IMR-90 (cell line): Measurements from ENCODE around the gene OR52I2. TPM values are rescaled to one million over a fixed set of nuclear protein-coding genes. Genes with fewer than 3 reads are reported as not detected.

Source experiments
- ATAC-seq: fragments of 200-7000 bp; cut with Tn5 transposase; 2 replicates; pipeline ENCODE4 v1.9.1; 2020; ENCODE audit warnings: low read depth, mild to moderate bottlenecking, moderate library complexity
- BruUV-seq: library from RNA; stranded (reverse); fragments of 400-500 nt; replicated peaks from 2 replicates; lab custom pipeline; 2021; lab: Mats Ljungman, UMichigan
- CTCF ChIA-PET: fragments of 300-600 bp; formaldehyde crosslinking; extraction: SDS; loops from one replicate; lab custom pipeline; 2021; ENCODE audit warnings: antibody characterized with exemption; lab: Yijun Ruan, JAX
- POLR2A ChIA-PET: fragments of 300-600 bp; sonication (Branson Sonifier 250); formaldehyde crosslinking; loops from one replicate; lab custom pipeline; 2022; ENCODE audit warnings: antibody characterized with exemption; ENCODE audit not compliant: unreplicated experiment; lab: Charles Lee
- DNase-seq: peaks from one replicate; pipeline ENCODE4 v3.0.0; 2013
- H2AFZ ChIP-seq: replicated peaks from 2 replicates; pipeline ENCODE3; 2013; ENCODE audit warnings: low read length, mild to moderate bottlenecking; ENCODE audit not compliant: poor library complexity
- H2AK5ac ChIP-seq: 2 replicates; pipeline ENCODE4 v1.6.1; 2013; ENCODE audit warnings: low read depth, low read length, inconsistent platforms
- H2AK9ac ChIP-seq: replicated peaks from 2 replicates; pipeline ENCODE3; 2013; ENCODE audit warnings: mild to moderate bottlenecking, low read depth, low read length, moderate library complexity; ENCODE audit not compliant: poor library complexity
- H2BK120ac ChIP-seq: 2 replicates; pipeline ENCODE4 v1.6.1; 2013; ENCODE audit warnings: low read depth, low read length, inconsistent platforms
- H2BK15ac ChIP-seq: 3 replicates; pipeline ENCODE4 v1.6.1; 2013; ENCODE audit warnings: low read depth, low read length, inconsistent platforms
- H2BK20ac ChIP-seq: 2 replicates; pipeline ENCODE4 v1.6.1; 2013; ENCODE audit warnings: low read depth, mild to moderate bottlenecking, inconsistent platforms, low read length, moderate library complexity
- H2BK5ac ChIP-seq: 2 replicates; pipeline ENCODE4 v1.6.1; 2013; ENCODE audit warnings: mild to moderate bottlenecking, low read depth, low read length, inconsistent platforms; ENCODE audit not compliant: poor library complexity, severe bottlenecking
- H3K14ac ChIP-seq: replicated peaks from 2 replicates; pipeline ENCODE4 v1.6.1; 2013; ENCODE audit warnings: low read depth, low read length, inconsistent platforms
- H3K18ac ChIP-seq: 2 replicates; pipeline ENCODE4 v1.6.1; 2013; ENCODE audit warnings: low read depth, low read length, control low read depth
- H3K23ac ChIP-seq: 2 replicates; pipeline ENCODE4 v1.6.1; 2013; ENCODE audit warnings: low read depth, low read length, inconsistent platforms
- H3K27ac ChIP-seq: 2 replicates; pipeline ENCODE4 v1.5.1; 2013; ENCODE audit warnings: mild to moderate bottlenecking, control low read depth, low read length; ENCODE audit not compliant: insufficient read depth
- H3K27me3 ChIP-seq: 2 replicates; pipeline ENCODE4 v1.6.1; 2013; ENCODE audit warnings: low read length; ENCODE audit not compliant: control insufficient read depth, insufficient read depth
- H3K36me3 ChIP-seq: 2 replicates; pipeline ENCODE4 v1.6.1; 2013; ENCODE audit warnings: low read length, mixed read lengths; ENCODE audit not compliant: control insufficient read depth, insufficient read depth
- H3K4ac ChIP-seq: 2 replicates; pipeline ENCODE4 v1.6.1; 2013; ENCODE audit warnings: low read depth, low read length, inconsistent platforms
- H3K4me1 ChIP-seq: 2 replicates; pipeline ENCODE4 v1.6.1; 2013; ENCODE audit warnings: low read length, mixed read lengths; ENCODE audit not compliant: control insufficient read depth, insufficient read depth
- H3K4me2 ChIP-seq: 2 replicates; pipeline ENCODE4 v1.6.1; 2013; ENCODE audit warnings: low read depth, mild to moderate bottlenecking, control low read depth, low read length, moderate library complexity
- H3K4me3 ChIP-seq: 2 replicates; pipeline ENCODE4 v1.5.1; 2013; ENCODE audit warnings: low read depth, mild to moderate bottlenecking, control low read depth, low read length, moderate library complexity; ENCODE audit not compliant: insufficient read depth
- H3K56ac ChIP-seq: 2 replicates; pipeline ENCODE4 v1.6.1; 2013; ENCODE audit warnings: low read length, inconsistent platforms; ENCODE audit not compliant: insufficient read depth; ENCODE audit errors: extremely low read depth
- H3K79me1 ChIP-seq, 2 experiments: 2 replicates each; pipeline ENCODE4 v1.6.1; 2013; ENCODE audit warnings: low read length in 2 of 2, inconsistent platforms in 1 of 2, low read depth in 1 of 2
- H3K9ac ChIP-seq: 2 replicates; pipeline ENCODE4 v1.6.1; 2013; ENCODE audit warnings: low read depth, low read length, control low read depth
- H3K9me1 ChIP-seq: 2 replicates; pipeline ENCODE4 v1.6.1; 2013; ENCODE audit warnings: low read length, inconsistent platforms; ENCODE audit not compliant: insufficient read depth
- H3K9me3 ChIP-seq: 2 replicates; pipeline ENCODE4 v1.6.1; 2013; ENCODE audit warnings: low read length; ENCODE audit not compliant: control insufficient read depth, insufficient read depth
- H4K20me1 ChIP-seq: 2 replicates; pipeline ENCODE4 v1.6.1; 2013; ENCODE audit warnings: low read length, inconsistent platforms; ENCODE audit not compliant: insufficient read depth
- H4K5ac ChIP-seq: 2 replicates; pipeline ENCODE4 v1.6.1; 2013; ENCODE audit warnings: mild to moderate bottlenecking, low read depth, low read length, control low read depth
- H4K8ac ChIP-seq, 2 experiments: 2 replicates each; pipeline ENCODE4 v1.6.1; 2013; ENCODE audit warnings: low read depth in 2 of 2, low read length in 2 of 2, control low read depth in 1 of 2, inconsistent platforms in 1 of 2
- H4K91ac ChIP-seq: 2 replicates; pipeline ENCODE4 v1.6.1; 2013; ENCODE audit warnings: low read depth, low read length, inconsistent platforms; ENCODE audit not compliant: insufficient read depth
- CEBPB ChIP-seq: IDR thresholded peaks from 2 replicates; pipeline ENCODE4 v1.6.1; 2012; ENCODE audit warnings: low read depth, low read length, improper control_type of control experiment
- CHD1 ChIP-seq: IDR thresholded peaks from 2 replicates; pipeline ENCODE4 v1.6.1; 2012; ENCODE audit warnings: low read depth, low read length, improper control_type of control experiment
- MXI1 ChIP-seq: IDR thresholded peaks from 2 replicates; pipeline ENCODE4 v1.6.1; 2012; ENCODE audit warnings: low read depth, mild to moderate bottlenecking, low read length, moderate library complexity, borderline replicate concordance
- NFE2L2 ChIP-seq: fragments of 150-350 bp; IDR thresholded peaks from 2 replicates; pipeline ENCODE4 v1.6.1; 2016; ENCODE audit warnings: low read depth, mild to moderate bottlenecking, low read length
- POLR2A ChIP-seq: IDR thresholded peaks from 2 replicates; pipeline ENCODE4 v1.6.1; 2012; ENCODE audit warnings: mild to moderate bottlenecking, low read depth, low read length
- WGBS, 2 experiments: methylation state at CpG; one replicate each; pipeline versions ENCODE4 v1.1.5 to v1.1.7; 2013; ENCODE audit warnings: missing lambda C conversion rate in 2 of 2; ENCODE audit not compliant: insufficient read length in 1 of 2; ENCODE audit errors: extremely low coverage in 2 of 2; 5-methylcytosine and 5-hydroxymethylcytosine counted together
- dilution Hi-C: fragments of 300-500 bp; cut with HindIII; formaldehyde crosslinking; loops from one replicate; pipeline ENCODE4 v1.14.3; 2018; ENCODE audit warnings: low sequenced_read_pairs; ENCODE audit not compliant: unreplicated experiment
- in situ Hi-C: fragments of 300-500 bp; cut with MboI; formaldehyde crosslinking; loops from 3 replicates; pipeline ENCODE4 v1.14.3; 2019; ENCODE audit warnings: low sequenced_read_pairs, inconsistent platforms, mixed read lengths
- intact Hi-C: fragments of 100-400 bp; cut with micrococcal nuclease; formaldehyde crosslinking; loops from 2 replicates; pipeline ENCODE4 v1.10.0; 2022
- polyA plus RNA-seq, 3 experiments: library from polyadenylated mRNA; depleted of rRNA; stranded (reverse); fragments of >200 nt; gene quantifications; 2 replicates each; pipeline ENCODE4 v1.2.3, GENCODE V29; 2012; ENCODE audit warnings: low replicate concordance in 1 of 3
- total RNA-seq: library from RNA; depleted of rRNA; stranded (reverse); fragments of >200 nt; gene quantifications from 2 replicates; pipeline ENCODE4 v1.2.3, GENCODE V29; 2012
- TF ChIP-seq, protein P1 (sequence below): fragments of 150-350 bp; IDR thresholded peaks from 2 replicates; pipeline ENCODE4 v1.6.1; 2016; ENCODE audit warnings: low read depth, mild to moderate bottlenecking, low read length, moderate library complexity, borderline replicate concordance

Gene OR52I2
- total and polyA plus RNA-seq, 2 of the 4 experiments (the other 2 are of a cell fraction) = not detected

DNA sequence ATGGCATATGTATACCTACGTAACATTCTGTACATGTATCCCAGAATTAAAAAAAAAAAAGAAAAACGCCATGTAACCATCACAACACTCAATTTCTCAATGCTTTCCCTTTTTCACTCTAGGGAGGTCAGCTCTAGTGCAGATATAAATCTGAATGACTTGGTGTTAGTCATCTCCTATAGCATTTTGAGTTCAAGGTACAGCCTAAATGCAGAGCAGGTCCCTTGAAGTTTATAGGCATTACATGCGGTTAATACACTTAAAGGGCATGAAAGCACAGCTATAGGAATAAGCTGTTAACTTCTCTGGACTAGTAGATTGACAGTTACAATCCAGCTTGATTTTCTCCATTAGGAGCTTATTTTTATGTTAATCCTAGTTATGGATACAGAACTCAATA, 16.2 kb upstream of the OR52I2 start:
- dilution Hi-C loops = no loop called here
- POLR2A ChIA-PET = no interaction called here
- in situ Hi-C loops = no loop called here

More for the DNA sequence above, 16.2 kb upstream of the OR52I2 start:
- Histone ChIP-seq H3K14ac (no peak overlapping the region), H3K23ac (no peak overlapping the region), H2AK9ac (no peak overlapping the region), H3K56ac (no peak overlapping the region), H2AFZ (no peak overlapping the region), H3K9ac (no peak overlapping the region), H3K4me3 (no peak overlapping the region), H3K9me3 (no peaks in the 10 kb centered on the region), H4K8ac (no peak overlapping the region), H2AK5ac (no peak overlapping the region), H3K4ac (no peak overlapping the region), H3K79me1 (no peaks in the 10 kb centered on the region), H2BK5ac (no peak overlapping the region), H3K9me1 (no peaks in the 10 kb centered on the region), H2BK15ac (no peak overlapping the region), H4K91ac (no peak overlapping the region), H3K18ac (no peak overlapping the region), H3K4me1 (no peaks in the 10 kb centered on the region), H4K5ac (no peak overlapping the region), H2BK120ac (no peak overlapping the region), H3K27me3 (no peaks in the 10 kb centered on the region), H2BK20ac (no peak overlapping the region), H3K27ac (no peak overlapping the region), H3K4me2 (no peak overlapping the region), H3K36me3 (no peaks in the 10 kb centered on the region), H4K20me1 (no peaks in the 10 kb centered on the region)
- WGBS, 2 experiments = no CpG with 5 or more reads among the region's 3 CpGs
- intact Hi-C loops = no loop called here
- ATAC-seq = no peak
- CTCF ChIA-PET = no interaction called here
- no peak for TF ChIP-seq CEBPB
- TF ChIP-seq NFE2L2 = no peak
- TF ChIP-seq, protein P1, sequence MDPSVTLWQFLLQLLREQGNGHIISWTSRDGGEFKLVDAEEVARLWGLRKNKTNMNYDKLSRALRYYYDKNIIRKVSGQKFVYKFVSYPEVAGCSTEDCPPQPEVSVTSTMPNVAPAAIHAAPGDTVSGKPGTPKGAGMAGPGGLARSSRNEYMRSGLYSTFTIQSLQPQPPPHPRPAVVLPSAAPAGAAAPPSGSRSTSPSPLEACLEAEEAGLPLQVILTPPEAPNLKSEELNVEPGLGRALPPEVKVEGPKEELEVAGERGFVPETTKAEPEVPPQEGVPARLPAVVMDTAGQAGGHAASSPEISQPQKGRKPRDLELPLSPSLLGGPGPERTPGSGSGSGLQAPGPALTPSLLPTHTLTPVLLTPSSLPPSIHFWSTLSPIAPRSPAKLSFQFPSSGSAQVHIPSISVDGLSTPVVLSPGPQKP = no peak
- no peak for TF ChIP-seq MXI1
- no peak for TF ChIP-seq POLR2A
- no peak for TF ChIP-seq CHD1
- no peak for DNase-seq
- BruUV-seq = no TSS peak
